Uterus (tissue), 2 donors: ENCODE data around the gene ADGRG7.

Source experiments
- POLR2A ChIP-seq, 2 donors: fragments of 450-650 bp; IDR thresholded peaks; one replicate each; pipeline ENCODE4 v1.6.1; 2016; ENCODE audit warnings: antibody characterized with exemption in 2 of 2, mild to moderate bottlenecking in 1 of 2, moderate library complexity in 1 of 2
- TF ChIP-seq, protein P1 (sequence below), 4 experiments: fragments of 200-600 bp in 2 of 4; fragments of 450-650 bp in 2 of 4; sonication (generic) in 2 of 4; IDR thresholded peaks; one replicate each; pipeline ENCODE4 v1.5.1; 2016 to 2019; ENCODE audit warnings: antibody characterized with exemption in 4 of 4, mild to moderate bottlenecking in 2 of 4, moderate library complexity in 1 of 4

DNA sequence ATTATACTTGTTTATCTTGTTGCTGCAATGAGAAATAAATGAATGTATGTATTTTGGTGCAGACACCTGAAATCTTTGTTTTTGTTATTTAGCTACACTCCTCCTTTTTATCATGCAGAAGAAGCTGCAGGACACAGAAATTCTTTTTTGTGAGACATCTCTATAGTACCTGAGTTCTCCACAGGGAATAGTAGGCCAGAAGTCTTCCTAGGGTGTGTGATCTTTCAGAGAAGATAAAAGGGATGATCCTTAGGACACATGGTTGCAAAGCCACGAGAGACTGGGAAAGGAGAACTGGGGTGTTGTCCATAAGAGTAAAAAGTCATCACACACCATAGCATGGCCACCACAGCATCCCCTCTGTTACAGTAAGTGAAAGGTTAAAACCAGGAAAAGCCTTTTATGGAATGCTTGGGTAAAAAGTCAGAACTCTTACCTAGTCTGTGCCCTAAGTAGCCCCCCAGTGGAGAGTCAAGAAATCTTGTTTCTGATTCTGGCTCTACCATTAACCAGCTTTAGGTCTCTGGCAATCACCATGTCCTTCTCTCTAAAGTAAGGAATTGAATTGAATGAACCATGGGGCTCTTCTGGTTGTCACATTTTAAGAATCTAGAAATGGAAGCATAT, 31.9 kb upstream of the ADGRG7 start:
- TF ChIP-seq, protein P1, sequence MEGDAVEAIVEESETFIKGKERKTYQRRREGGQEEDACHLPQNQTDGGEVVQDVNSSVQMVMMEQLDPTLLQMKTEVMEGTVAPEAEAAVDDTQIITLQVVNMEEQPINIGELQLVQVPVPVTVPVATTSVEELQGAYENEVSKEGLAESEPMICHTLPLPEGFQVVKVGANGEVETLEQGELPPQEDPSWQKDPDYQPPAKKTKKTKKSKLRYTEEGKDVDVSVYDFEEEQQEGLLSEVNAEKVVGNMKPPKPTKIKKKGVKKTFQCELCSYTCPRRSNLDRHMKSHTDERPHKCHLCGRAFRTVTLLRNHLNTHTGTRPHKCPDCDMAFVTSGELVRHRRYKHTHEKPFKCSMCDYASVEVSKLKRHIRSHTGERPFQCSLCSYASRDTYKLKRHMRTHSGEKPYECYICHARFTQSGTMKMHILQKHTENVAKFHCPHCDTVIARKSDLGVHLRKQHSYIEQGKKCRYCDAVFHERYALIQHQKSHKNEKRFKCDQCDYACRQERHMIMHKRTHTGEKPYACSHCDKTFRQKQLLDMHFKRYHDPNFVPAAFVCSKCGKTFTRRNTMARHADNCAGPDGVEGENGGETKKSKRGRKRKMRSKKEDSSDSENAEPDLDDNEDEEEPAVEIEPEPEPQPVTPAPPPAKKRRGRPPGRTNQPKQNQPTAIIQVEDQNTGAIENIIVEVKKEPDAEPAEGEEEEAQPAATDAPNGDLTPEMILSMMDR (IDR thresholded peaks at IDR 0.05): no peak
- TF ChIP-seq POLR2A (IDR thresholded peaks at IDR 0.05): no peak
